HepG2 (cell line): ENCODE data around the gene CLEC19A. TPM values are rescaled to one million over a fixed set of nuclear protein-coding genes. Genes with fewer than 3 reads are reported as not detected.

Experiments used
- ATAC-seq: fragments of 200-7000 bp; cut with Tn5 transposase; 3 replicates; pipeline ENCODE4 v1.9.1; 2020; ENCODE audit warnings: mild to moderate bottlenecking, moderate library complexity
- BruUV-seq: library from RNA; stranded (reverse); fragments of 400-500 nt; replicated peaks from 2 replicates; lab custom pipeline; 2021; lab: Mats Ljungman, UMichigan
- CTCF ChIA-PET: fragments of 300-600 bp; formaldehyde crosslinking; extraction: SDS; loops from one replicate; lab custom pipeline; 2021; ENCODE audit warnings: low total read pairs, inconsistent platforms, low intra/inter-chr PET ratio; lab: Yijun Ruan, JAX
- POLR2A ChIA-PET: fragments of 350-600 bp; sonication (Branson Sonifier 250); formaldehyde crosslinking; loops from one replicate; lab custom pipeline; 2020; ENCODE audit warnings: antibody characterized with exemption, inconsistent platforms; lab: Yijun Ruan, JAX
- DNase-seq: peaks from one replicate; pipeline ENCODE4 v3.0.0-alpha.2; 2015; ENCODE audit warnings: low spot score
- FAIRE-seq: peaks from 3 replicates; lab custom pipeline; 2011; peaks lifted over from hg19 to GRCh38; lab: Jason Lieb, UNC
- H2AFZ ChIP-seq: one replicate; pipeline ENCODE4 v1.6.1; 2011; ENCODE audit warnings: low read length, inconsistent platforms
- H3K27ac ChIP-seq: fragments of 300-600 bp; 3 replicates; pipeline ENCODE4 v1.8.0; 2011; ENCODE audit warnings: mixed run types, mild to moderate bottlenecking, mixed read lengths, low read length, inconsistent platforms; ENCODE audit not compliant: insufficient read depth; ENCODE audit errors: extremely low read length
- H3K27me3 ChIP-seq, 2 experiments: fragments of 200-600 bp in 1 of 2; 2 replicates in 1 of 2; 3 replicates in 1 of 2; pipeline versions ENCODE4 v1.6.0 to v1.8.0; 2011; ENCODE audit warnings: low read length in 2 of 2, mild to moderate bottlenecking in 2 of 2, moderate library complexity in 2 of 2, inconsistent platforms in 1 of 2; ENCODE audit not compliant: insufficient read depth in 2 of 2, control insufficient read depth in 1 of 2
- H3K36me3 ChIP-seq, 2 experiments: fragments of 200-600 bp in 1 of 2; replicated peaks in 1 of 2; 2 replicates in 1 of 2; 3 replicates in 1 of 2; pipeline versions ENCODE4 v1.5.1 to v1.8.0; 2011; ENCODE audit warnings: low read length in 2 of 2, inconsistent platforms in 1 of 2; ENCODE audit not compliant: insufficient read depth in 2 of 2, control insufficient read depth in 1 of 2
- H3K4me1 ChIP-seq: 2 replicates; pipeline ENCODE4 v1.5.1; 2012; ENCODE audit warnings: low read length, inconsistent platforms; ENCODE audit not compliant: insufficient read depth
- H3K4me2 ChIP-seq: 2 replicates; pipeline ENCODE4 v1.6.0; 2011; ENCODE audit warnings: low read depth, low read length, inconsistent platforms
- H3K4me3 ChIP-seq, 3 experiments: fragments of 200-600 bp in 1 of 3; sonication (generic), shearing (Covaris generic) in 1 of 3; replicated peaks in 1 of 3; 2 replicates each; pipeline ENCODE4 v1.5.1; 2011 to 2016; ENCODE audit warnings: low read length in 3 of 3, inconsistent platforms in 2 of 3, low read depth in 2 of 3, mild to moderate bottlenecking in 2 of 3, control low read depth in 1 of 3, mixed read lengths in 1 of 3; ENCODE audit not compliant: insufficient read depth in 1 of 3
- H3K79me2 ChIP-seq: one replicate; pipeline ENCODE4 v1.6.1; 2011; ENCODE audit warnings: low read length, inconsistent platforms; ENCODE audit not compliant: insufficient read depth
- H3K9ac ChIP-seq: 2 replicates; pipeline ENCODE4 v1.6.0; 2011; ENCODE audit warnings: mild to moderate bottlenecking, low read depth, low read length, inconsistent platforms; ENCODE audit not compliant: insufficient read depth
- H3K9me3 ChIP-seq: 2 replicates; pipeline ENCODE4 v1.5.1; 2012; ENCODE audit warnings: mild to moderate bottlenecking, low read length
- H4K20me1 ChIP-seq: 2 replicates; pipeline ENCODE4 v1.6.0; 2011; ENCODE audit warnings: inconsistent platforms, mild to moderate bottlenecking, low read length, moderate library complexity; ENCODE audit not compliant: insufficient read depth
- ATF7 ChIP-seq, 2 experiments: fragments of 450-650 bp in 1 of 2; sonication (generic) in 1 of 2; formaldehyde crosslinking in 1 of 2; IDR thresholded peaks; 2 replicates each; pipeline versions ENCODE4 v1.4.0 to v1.6.1; 2016 to 2020; ENCODE audit warnings: antibody characterized with exemption in 1 of 2, mild to moderate bottlenecking in 1 of 2, missing genetic modification reagents in 1 of 2
- HNRNPK ChIP-seq: fragments of 200-400 bp; formaldehyde crosslinking; IDR thresholded peaks from 2 replicates; pipeline ENCODE4 v1.6.1; 2018; ENCODE audit warnings: low read length, low read depth, moderate library complexity, mild to moderate bottlenecking; ENCODE audit not compliant: poor library complexity, severe bottlenecking
- LCORL ChIP-seq, 2 experiments: fragments of 450-650 bp in 1 of 2; sonication (generic) in 1 of 2; formaldehyde crosslinking in 1 of 2; IDR thresholded peaks; 2 replicates each; pipeline versions ENCODE4 v1.5.0 to v1.6.1; 2017 to 2020; ENCODE audit warnings: antibody characterized with exemption in 1 of 2, missing genetic modification reagents in 1 of 2
- PCBP2 ChIP-seq: fragments of 200-400 bp; formaldehyde crosslinking; optimal IDR thresholded peaks from 2 replicates; pipeline ENCODE3; 2018; ENCODE audit warnings: low read length, low read depth; ENCODE audit not compliant: poor library complexity, severe bottlenecking
- SAP130 ChIP-seq: IDR thresholded peaks from 2 replicates; pipeline ENCODE4 v1.6.1; 2016; ENCODE audit warnings: low read depth
- WGBS: methylation state at CpG from one replicate; pipeline ENCODE4 v1.1.6; 2017; ENCODE audit warnings: low lambda C conversion rate; 5-methylcytosine and 5-hydroxymethylcytosine counted together
- in situ Hi-C: cut with HindIII; loops from 2 replicates; pipeline ENCODE4 v1.10.0; 2017; ENCODE audit warnings: low pct_unique_long_range_greater_than_20kb; ENCODE audit not compliant: extremely low pct_ligation_motif_present
- intact Hi-C: fragments of 100-400 bp; cut with micrococcal nuclease; formaldehyde crosslinking; loops from one replicate; pipeline ENCODE4 v1.10.0; 2022; ENCODE audit not compliant: unreplicated experiment
- polyA plus RNA-seq, 8 experiments: library from polyadenylated mRNA; depleted of rRNA in 3 of 8; stranded (reverse) in 7 of 8; unstranded in 1 of 8; fragments of >200 nt; fragmentation: Illumina TruSeq in 4 of 8; extraction: Trizol in 4 of 8; gene quantifications; 2 replicates each; pipeline versions ENCODE4 v1.2.1 to v1.2.3, GENCODE V29; 2011 to 2016; ENCODE audit warnings: low read depth in 4 of 8, missing spikeins in 1 of 8, mixed read lengths in 1 of 8; ENCODE audit not compliant: insufficient read depth in 1 of 8
- total RNA-seq, 5 experiments: library from RNA; depleted of rRNA; stranded (reverse); fragments of >200 nt; fragmentation: Illumina TruSeq; extraction: Trizol; gene quantifications; 2 replicates each; pipeline ENCODE4 v1.2.3, GENCODE V29; 2016; ENCODE audit warnings: low read depth in 1 of 5
- TF ChIP-seq, protein P1 (sequence below): sonication (generic); formaldehyde crosslinking; IDR thresholded peaks from 2 replicates; pipeline ENCODE4 v1.4.0; 2020; ENCODE audit warnings: mild to moderate bottlenecking, low read depth, missing genetic modification reagents
- TF ChIP-seq, protein P2 (sequence below), 2 experiments: fragments of 450-650 bp in 1 of 2; sonication (generic) in 1 of 2; formaldehyde crosslinking; IDR thresholded peaks; 2 replicates each; pipeline versions ENCODE4 v1.5.0 to v1.8.0; 2020 to 2022; ENCODE audit warnings: mild to moderate bottlenecking in 1 of 2, missing genetic modification reagents in 1 of 2
- TF ChIP-seq, protein P3 (sequence below): IDR thresholded peaks from 2 replicates; pipeline ENCODE4 v1.6.1; 2016; ENCODE audit warnings: low read depth, control low read depth

Gene CLEC19A
- total and polyA plus RNA-seq, 2 of the 13 experiments (the other 11 are each of a cell fraction or from before 2014, with no cell fraction given) = not detected

DNA sequence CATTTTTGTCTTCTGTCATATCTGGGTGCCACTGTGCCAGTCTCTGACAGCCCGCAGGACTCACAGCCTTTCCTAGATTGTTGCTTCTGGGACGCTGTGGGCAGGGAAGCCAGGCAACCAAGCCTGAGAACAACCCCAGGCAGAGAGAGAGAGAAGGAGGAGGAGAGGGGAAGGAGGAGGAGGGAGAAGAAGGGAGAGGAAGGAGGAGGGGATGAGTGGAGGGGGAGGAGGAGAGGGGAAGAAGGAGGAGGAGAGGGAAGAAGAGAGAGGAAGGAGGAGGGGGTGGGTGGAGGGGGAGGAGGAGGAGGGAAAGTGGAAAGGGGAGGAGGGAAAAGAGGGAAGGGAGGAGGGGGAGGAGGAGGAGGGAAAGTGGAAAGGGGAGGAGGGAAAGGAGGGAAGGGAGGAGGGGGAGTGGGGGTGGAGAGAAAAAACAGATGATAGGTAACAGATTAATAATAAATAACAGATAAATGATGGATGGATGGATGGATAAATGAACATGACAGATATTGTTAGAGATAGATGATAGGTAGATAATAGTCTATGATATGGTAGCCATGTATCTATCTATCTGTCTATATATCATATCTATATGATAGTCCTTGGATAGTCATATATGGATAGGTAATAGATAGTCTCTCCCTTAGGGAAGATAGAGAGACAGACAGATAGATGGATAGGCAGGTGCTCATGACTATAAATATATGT is 29.3 kb downstream of the CLEC19A start (continued):
- TF ChIP-seq, protein P1, sequence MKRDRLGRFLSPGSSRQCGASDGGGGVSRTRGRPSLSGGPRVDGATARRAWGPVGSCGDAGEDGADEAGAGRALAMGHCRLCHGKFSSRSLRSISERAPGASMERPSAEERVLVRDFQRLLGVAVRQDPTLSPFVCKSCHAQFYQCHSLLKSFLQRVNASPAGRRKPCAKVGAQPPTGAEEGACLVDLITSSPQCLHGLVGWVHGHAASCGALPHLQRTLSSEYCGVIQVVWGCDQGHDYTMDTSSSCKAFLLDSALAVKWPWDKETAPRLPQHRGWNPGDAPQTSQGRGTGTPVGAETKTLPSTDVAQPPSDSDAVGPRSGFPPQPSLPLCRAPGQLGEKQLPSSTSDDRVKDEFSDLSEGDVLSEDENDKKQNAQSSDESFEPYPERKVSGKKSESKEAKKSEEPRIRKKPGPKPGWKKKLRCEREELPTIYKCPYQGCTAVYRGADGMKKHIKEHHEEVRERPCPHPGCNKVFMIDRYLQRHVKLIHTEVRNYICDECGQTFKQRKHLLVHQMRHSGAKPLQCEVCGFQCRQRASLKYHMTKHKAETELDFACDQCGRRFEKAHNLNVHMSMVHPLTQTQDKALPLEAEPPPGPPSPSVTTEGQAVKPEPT = no peak
- TF ChIP-seq PCBP2 (peak; percentile 62), LCORL (IDR thresholded peaks at IDR 0.05) (no peak), LCORL (CRISPR knock-in tag; IDR thresholded peaks at IDR 0.05) (no peak), HNRNPK (peak; percentile 99)
- TF ChIP-seq, protein P2, sequence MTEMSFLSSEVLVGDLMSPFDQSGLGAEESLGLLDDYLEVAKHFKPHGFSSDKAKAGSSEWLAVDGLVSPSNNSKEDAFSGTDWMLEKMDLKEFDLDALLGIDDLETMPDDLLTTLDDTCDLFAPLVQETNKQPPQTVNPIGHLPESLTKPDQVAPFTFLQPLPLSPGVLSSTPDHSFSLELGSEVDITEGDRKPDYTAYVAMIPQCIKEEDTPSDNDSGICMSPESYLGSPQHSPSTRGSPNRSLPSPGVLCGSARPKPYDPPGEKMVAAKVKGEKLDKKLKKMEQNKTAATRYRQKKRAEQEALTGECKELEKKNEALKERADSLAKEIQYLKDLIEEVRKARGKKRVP (CRISPR knock-in tag; IDR thresholded peaks at IDR 0.05) = no peak
- TF ChIP-seq, protein P3, sequence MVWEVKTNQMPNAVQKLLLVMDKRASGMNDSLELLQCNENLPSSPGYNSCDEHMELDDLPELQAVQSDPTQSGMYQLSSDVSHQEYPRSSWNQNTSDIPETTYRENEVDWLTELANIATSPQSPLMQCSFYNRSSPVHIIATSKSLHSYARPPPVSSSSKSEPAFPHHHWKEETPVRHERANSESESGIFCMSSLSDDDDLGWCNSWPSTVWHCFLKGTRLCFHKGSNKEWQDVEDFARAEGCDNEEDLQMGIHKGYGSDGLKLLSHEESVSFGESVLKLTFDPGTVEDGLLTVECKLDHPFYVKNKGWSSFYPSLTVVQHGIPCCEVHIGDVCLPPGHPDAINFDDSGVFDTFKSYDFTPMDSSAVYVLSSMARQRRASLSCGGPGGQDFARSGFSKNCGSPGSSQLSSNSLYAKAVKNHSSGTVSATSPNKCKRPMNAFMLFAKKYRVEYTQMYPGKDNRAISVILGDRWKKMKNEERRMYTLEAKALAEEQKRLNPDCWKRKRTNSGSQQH (CRISPR knock-in tag) = no peak

DNA sequence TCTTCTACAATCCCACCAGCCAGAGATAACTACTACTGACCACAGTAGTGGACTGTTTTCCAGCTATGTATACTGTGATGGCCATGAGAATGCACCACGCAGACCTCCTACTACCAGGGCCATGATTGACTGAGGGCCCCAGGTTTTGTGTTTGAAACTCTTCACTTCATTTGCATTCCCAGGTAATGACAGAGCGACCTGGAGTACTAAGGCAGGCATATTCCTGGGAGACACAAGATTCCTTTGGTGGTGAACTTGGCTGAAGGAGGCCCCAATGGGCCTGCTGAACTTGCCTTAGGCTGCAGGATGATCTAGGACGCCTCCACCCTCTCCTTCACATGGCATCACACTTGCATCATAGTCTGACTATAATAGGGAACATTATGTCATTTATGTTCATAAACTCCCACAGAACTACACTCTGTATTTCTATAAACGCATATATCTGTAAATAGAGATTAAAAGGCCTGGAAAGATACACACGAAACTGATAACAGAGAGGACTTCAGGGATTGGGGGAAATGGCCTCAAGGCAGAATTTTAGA is 30.4 kb downstream of the CLEC19A start:
- ChIA-PET POLR2A (no interaction called here), CTCF (no interaction called here)
- H3K4me3 ChIP-seq = no peak overlapping the region
- H3K27me3 ChIP-seq = peaks cover 2 to 5% of the 10 kb centered on the region in 2 experiments; a peak in 1 of 5 replicates
- WGBS = 1% methylated on average over 5 of the region's 5 CpGs
- BruUV-seq = no TSS peak
- H2AFZ ChIP-seq = no peak overlapping the region
- in situ Hi-C loops = no loop called here
- FAIRE-seq (no peak), DNase-seq (no peak), ATAC-seq (no peak)
- intact Hi-C loops = no loop called here
- H3K9ac ChIP-seq = no peak overlapping the region
- H3K9me3 ChIP-seq = no peaks in the 10 kb centered on the region
- TF ChIP-seq SAP130 (CRISPR knock-in tag) (no peak), ATF7 (IDR thresholded peaks at IDR 0.05) (0 out of 2 replicates have a peak, but pooled peaks have one; percentile 16), ATF7 (CRISPR knock-in tag; IDR thresholded peaks at IDR 0.05) (no peak)
- no peaks in the 10 kb centered on the region for H4K20me1 ChIP-seq
- H3K27ac ChIP-seq = no peak overlapping the region
- H3K4me2 ChIP-seq = no peak overlapping the region
- no peaks in the 10 kb centered on the region for H3K36me3 ChIP-seq
- no peaks in the 10 kb centered on the region for H3K79me2 ChIP-seq
- H3K4me1 ChIP-seq = no peaks in the 10 kb centered on the region
